OCI-LY1 (cell line): ENCODE results near the gene FST.

Source experiments
- H2AFZ ChIP-seq: fragments of 200-600 bp; sonication (generic), shearing (Covaris generic); 2 replicates; pipeline ENCODE4 v1.6.0; 2014; ENCODE audit warnings: antibody characterized with exemption, mild to moderate bottlenecking, low read length
- H3F3A ChIP-seq: fragments of 200-600 bp; sonication (generic), shearing (Covaris generic); 2 replicates; pipeline ENCODE4 v1.6.0; 2014; ENCODE audit warnings: mild to moderate bottlenecking, antibody characterized with exemption, low read length, moderate library complexity; ENCODE audit not compliant: insufficient read depth
- H3K27ac ChIP-seq: fragments of 200-600 bp; sonication (generic); 2 replicates; pipeline ENCODE4 v1.5.1; 2014; ENCODE audit warnings: low read length, mixed run types, mild to moderate bottlenecking, low read depth; ENCODE audit not compliant: poor library complexity, severe bottlenecking
- H3K27me3 ChIP-seq: fragments of 200-600 bp; sonication (generic); 2 replicates; pipeline ENCODE4 v1.6.0; 2014; ENCODE audit warnings: antibody characterized with exemption, mild to moderate bottlenecking, low read length, moderate library complexity; ENCODE audit not compliant: insufficient read depth
- H3K36me3 ChIP-seq: fragments of 200-600 bp; sonication (generic); 2 replicates; pipeline ENCODE4 v1.6.1; 2014; ENCODE audit warnings: mild to moderate bottlenecking, antibody characterized with exemption, low read length, moderate library complexity, mixed read lengths; ENCODE audit not compliant: insufficient read depth
- H3K4me1 ChIP-seq: fragments of 200-600 bp; sonication (generic); 2 replicates; pipeline ENCODE4 v1.5.1; 2014; ENCODE audit warnings: mild to moderate bottlenecking, low read length, moderate library complexity; ENCODE audit not compliant: insufficient read depth, severe bottlenecking
- H3K4me2 ChIP-seq: fragments of 200-600 bp; sonication (generic), shearing (Covaris generic); 2 replicates; pipeline ENCODE4 v1.6.1; 2014; ENCODE audit warnings: low read length
- H3K4me3 ChIP-seq: fragments of 200-600 bp; sonication (generic); 2 replicates; pipeline ENCODE4 v1.5.1; 2014; ENCODE audit warnings: low read length, low read depth, mild to moderate bottlenecking, mixed read lengths; ENCODE audit not compliant: poor library complexity, severe bottlenecking
- H3K79me2 ChIP-seq: fragments of 200-600 bp; shearing (Covaris generic); 2 replicates; pipeline ENCODE4 v1.6.1; 2016; ENCODE audit warnings: mixed run types, low read length, mixed read lengths; ENCODE audit not compliant: insufficient read depth
- H3K9ac ChIP-seq: fragments of 200-600 bp; sonication (generic), shearing (Covaris generic); 2 replicates; pipeline ENCODE4 v1.6.1; 2014; ENCODE audit warnings: mild to moderate bottlenecking, low read length, mixed read lengths
- H3K9me2 ChIP-seq: fragments of 200-600 bp; sonication (generic), shearing (Covaris generic); 2 replicates; pipeline ENCODE4 v1.6.1; 2014; ENCODE audit warnings: low read depth, mild to moderate bottlenecking, low read length, mixed read lengths
- H3K9me3 ChIP-seq: fragments of 200-600 bp; shearing (Covaris generic); 2 replicates; pipeline ENCODE4 v1.6.1; 2014; ENCODE audit warnings: low read length, mixed read lengths
- H4K20me1 ChIP-seq: fragments of 200-600 bp; sonication (generic), shearing (Covaris generic); 2 replicates; pipeline ENCODE4 v1.6.0; 2016; ENCODE audit warnings: mild to moderate bottlenecking, low read length; ENCODE audit not compliant: insufficient read depth
- CTCF ChIP-seq: fragments of 200-600 bp; sonication (generic), shearing (Covaris generic); IDR thresholded peaks from 2 replicates; pipeline ENCODE4 v1.5.1; 2017; ENCODE audit warnings: mild to moderate bottlenecking, antibody characterized with exemption, low read length, moderate library complexity, mixed read lengths
- EZH2 ChIP-seq: fragments of 200-600 bp; sonication (generic), shearing (Covaris generic); IDR thresholded peaks from 2 replicates; pipeline ENCODE4 v1.8.0; 2017; ENCODE audit warnings: borderline replicate concordance, mixed run types, mild to moderate bottlenecking, antibody characterized with exemption, low read length, moderate library complexity, mixed read lengths

FST gene

GRCh38 chr5:53446908-53447307, 33.5 kb upstream of the FST start:
- Histone ChIP-seq H3K4me2 (no peak overlapping the region), H3K79me2 (no peaks in the 10 kb centered on the region), H3K4me1 (no peaks in the 10 kb centered on the region), H3K9ac (no peak overlapping the region), H3K27ac (no peak overlapping the region), H3K9me2 (no peaks in the 10 kb centered on the region), H2AFZ (no peak overlapping the region), H4K20me1 (no peaks in the 10 kb centered on the region), H3K36me3 (no peaks in the 10 kb centered on the region), H3F3A (no peaks in the 10 kb centered on the region), H3K27me3 (no peaks in the 10 kb centered on the region), H3K9me3 (no peaks in the 10 kb centered on the region), H3K4me3 (no peak overlapping the region)
- TF ChIP-seq EZH2 (no peak), CTCF (no peak)

GRCh38 chr5:53448851-53449250, 31.6 kb upstream of the FST start:
- H4K20me1 ChIP-seq: no peaks in the 10 kb centered on the region
- H3K36me3 ChIP-seq: no peaks in the 10 kb centered on the region
- H3K9ac ChIP-seq: no peak overlapping the region
- H3K4me3 ChIP-seq: no peak overlapping the region
- TF ChIP-seq CTCF: no peak
- H3K9me2 ChIP-seq: no peaks in the 10 kb centered on the region
- H3K27me3 ChIP-seq: no peaks in the 10 kb centered on the region
- H3K4me1 ChIP-seq: no peaks in the 10 kb centered on the region
- no peak overlapping the region for H3K27ac ChIP-seq
- no peaks in the 10 kb centered on the region for H3K9me3 ChIP-seq
- no peak overlapping the region for H3K4me2 ChIP-seq
- H3F3A ChIP-seq: no peaks in the 10 kb centered on the region
- H2AFZ ChIP-seq: no peak overlapping the region
- no peaks in the 10 kb centered on the region for H3K79me2 ChIP-seq

- Histone ChIP-seq H2AFZ (no peak overlapping the region), H3K4me2 (no peak overlapping the region), H3K9me3 (no peaks in the 10 kb centered on the region), H3K9me2 (no peaks in the 10 kb centered on the region), H3K36me3 (no peaks in the 10 kb centered on the region), H3K4me1 (no peaks in the 10 kb centered on the region), H3K27me3 (no peaks in the 10 kb centered on the region), H3F3A (no peaks in the 10 kb centered on the region), H3K4me3 (no peak overlapping the region), H3K79me2 (no peaks in the 10 kb centered on the region), H4K20me1 (no peaks in the 10 kb centered on the region), H3K9ac (no peak overlapping the region), H3K27ac (no peak overlapping the region)
- TF ChIP-seq EZH2: no peak
- no peak for TF ChIP-seq CTCF
Measured at GRCh38 chr5:53453898-53454718, 26.3 kb upstream of the FST start.
